Peyer's patch (tissue), 4 donors: ENCODE measurements around the gene PDE4B.

Source experiments
- POLR2A ChIP-seq, 2 donors: fragments of 450-650 bp; IDR thresholded peaks; one replicate each; pipeline ENCODE4 v1.5.1; 2017; ENCODE audit warnings: antibody characterized with exemption in 2 of 2, mild to moderate bottlenecking in 2 of 2, moderate library complexity in 2 of 2
- TF ChIP-seq, protein P1 (sequence below), 6 experiments: fragments of 450-650 bp in 4 of 6; fragments of 200-600 bp in 2 of 6; sonication (generic) in 1 of 6; IDR thresholded peaks; one replicate each; pipeline ENCODE4 v1.5.1; 2017 to 2019; ENCODE audit warnings: antibody characterized with exemption in 6 of 6, mild to moderate bottlenecking in 3 of 6, moderate library complexity in 1 of 6

DNA sequence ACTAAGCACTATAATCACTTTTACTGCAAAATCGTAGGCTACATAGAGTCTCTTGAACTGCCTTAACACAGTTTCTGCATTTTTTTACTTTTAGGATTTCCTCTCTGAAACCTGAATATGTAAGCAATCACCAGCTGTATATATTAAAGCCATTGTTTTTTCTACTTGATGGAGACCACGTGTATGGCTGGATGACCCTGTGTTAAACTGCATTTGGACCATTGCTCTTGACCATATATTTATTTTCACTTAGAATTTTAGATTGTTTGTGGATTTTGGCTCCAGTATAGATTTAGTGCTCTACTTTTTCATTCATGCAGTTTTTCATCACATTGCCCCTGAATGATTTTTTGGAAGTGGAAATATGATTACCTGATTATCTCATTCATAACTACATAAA lies 420.8 kb downstream of the PDE4B start:
- TF ChIP-seq, protein P1, sequence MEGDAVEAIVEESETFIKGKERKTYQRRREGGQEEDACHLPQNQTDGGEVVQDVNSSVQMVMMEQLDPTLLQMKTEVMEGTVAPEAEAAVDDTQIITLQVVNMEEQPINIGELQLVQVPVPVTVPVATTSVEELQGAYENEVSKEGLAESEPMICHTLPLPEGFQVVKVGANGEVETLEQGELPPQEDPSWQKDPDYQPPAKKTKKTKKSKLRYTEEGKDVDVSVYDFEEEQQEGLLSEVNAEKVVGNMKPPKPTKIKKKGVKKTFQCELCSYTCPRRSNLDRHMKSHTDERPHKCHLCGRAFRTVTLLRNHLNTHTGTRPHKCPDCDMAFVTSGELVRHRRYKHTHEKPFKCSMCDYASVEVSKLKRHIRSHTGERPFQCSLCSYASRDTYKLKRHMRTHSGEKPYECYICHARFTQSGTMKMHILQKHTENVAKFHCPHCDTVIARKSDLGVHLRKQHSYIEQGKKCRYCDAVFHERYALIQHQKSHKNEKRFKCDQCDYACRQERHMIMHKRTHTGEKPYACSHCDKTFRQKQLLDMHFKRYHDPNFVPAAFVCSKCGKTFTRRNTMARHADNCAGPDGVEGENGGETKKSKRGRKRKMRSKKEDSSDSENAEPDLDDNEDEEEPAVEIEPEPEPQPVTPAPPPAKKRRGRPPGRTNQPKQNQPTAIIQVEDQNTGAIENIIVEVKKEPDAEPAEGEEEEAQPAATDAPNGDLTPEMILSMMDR (IDR thresholded peaks at IDR 0.05) = no peak
- TF ChIP-seq POLR2A (IDR thresholded peaks at IDR 0.05) = no peak
